Fibroblast of skin of abdomen (primary cell): ENCODE measurements around the gene H2BK1.
A peak's percentile ranks its signal among the peaks of the same experiment; 100 is the strongest.

Source experiments
- DNase-seq: peaks from one replicate; pipeline ENCODE4 v3.0.0-alpha.2; 2013

H2BK1 gene

DNA sequence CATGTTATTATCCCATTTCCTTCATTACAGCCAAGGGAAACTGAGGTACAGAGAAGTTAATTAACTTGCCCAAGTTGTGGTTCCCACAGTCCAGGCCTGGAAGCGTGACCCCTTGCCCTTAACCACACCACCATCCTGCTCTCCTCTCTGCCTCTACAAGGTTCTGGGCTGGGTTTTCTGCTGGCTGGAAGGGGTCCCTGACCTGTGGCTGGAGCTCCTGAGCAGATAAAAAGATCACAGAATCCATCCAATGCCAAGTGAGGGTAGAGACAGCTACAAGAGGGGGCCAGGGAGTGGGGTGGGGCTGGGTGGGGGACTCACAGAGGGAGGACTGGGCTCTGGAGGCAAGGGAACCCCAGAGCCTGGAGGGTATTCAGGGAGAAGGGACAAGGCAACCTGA, 33.0 kb downstream of the H2BK1 start:
- DNase-seq = no peak

DNA sequence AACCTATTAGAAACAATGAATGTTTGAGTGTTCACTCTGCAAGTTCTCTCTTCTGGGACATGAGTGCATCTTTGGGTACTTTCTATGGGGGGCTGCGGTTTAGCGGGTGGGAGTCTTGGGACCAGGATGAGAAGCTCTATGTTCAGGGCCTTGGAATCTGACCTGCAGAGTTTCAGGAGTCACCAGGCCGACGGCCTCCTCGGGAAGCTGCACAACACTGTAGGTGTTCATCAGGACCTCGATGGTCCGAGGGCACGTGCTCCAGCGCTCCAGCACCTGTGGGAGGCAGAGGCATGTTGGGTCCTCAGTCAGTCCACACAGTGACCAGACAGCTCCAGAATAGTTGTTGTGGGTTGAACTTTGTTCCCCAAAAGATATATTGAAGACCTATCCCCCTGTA, 33.9 kb downstream of the H2BK1 start:
- DNase-seq = no peak

DNA sequence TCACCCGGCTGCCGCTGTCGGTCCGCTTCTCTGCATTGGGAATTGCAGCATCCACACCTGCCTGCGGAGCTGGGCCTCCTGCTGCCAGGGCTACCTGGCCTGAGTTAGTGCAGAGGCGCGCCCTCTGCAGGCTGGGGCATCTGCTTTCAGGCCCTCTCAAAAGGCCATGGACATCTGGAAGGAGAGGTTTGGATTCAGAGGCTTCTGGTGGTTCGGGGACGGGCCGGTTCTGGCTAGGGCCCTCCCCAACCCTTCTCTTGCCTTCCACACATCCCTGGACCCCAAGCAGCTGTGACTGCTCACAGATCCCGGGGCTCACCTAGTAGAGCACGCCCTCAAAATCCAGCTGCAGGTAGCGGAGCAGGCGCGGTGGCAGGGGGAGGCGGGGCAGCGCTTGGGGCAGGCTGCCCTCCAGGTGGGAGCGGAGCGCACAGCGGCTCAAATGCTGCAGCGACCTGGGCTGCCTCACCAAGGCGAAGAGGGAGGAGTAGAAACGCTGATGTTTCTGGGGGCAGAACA, 34.4 kb downstream of the H2BK1 start:
- no peak for DNase-seq

DNA sequence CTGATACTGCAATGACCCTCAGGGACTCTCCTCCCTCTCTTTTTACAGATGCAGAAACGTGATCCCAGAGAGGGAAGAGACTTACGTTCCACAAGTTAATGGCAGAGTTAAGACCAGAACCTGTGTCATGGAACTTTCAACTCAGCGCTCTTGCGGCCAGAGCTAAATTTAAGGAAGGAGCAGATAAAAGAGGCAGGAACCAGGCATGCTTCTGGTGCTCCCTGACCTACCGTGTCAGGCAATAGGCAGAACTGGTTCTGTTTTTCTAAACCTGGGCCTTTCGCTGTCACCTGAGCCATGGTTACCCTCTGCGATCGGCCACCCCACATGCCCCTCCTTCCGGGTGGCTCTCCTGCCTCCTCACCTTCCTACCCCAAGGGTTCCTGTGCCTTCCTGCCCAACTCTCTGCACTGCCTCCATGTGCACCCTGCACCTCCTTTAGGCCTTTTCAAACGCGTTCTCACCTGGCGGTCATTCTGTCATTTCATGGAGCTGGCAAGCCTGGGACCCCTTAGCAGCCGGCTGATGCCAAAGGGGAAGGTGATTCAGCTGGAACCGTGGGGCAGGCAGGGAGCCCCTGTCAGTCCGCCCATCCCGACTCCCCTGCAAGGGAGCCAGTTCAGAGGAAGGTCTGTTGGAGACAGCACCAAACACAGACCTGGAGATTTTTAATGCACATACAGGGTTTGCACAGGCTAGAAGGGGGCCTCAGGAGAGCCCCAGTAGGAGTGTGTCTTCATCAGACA, 35.1 kb downstream of the H2BK1 start:
- DNase-seq = no peak

DNA sequence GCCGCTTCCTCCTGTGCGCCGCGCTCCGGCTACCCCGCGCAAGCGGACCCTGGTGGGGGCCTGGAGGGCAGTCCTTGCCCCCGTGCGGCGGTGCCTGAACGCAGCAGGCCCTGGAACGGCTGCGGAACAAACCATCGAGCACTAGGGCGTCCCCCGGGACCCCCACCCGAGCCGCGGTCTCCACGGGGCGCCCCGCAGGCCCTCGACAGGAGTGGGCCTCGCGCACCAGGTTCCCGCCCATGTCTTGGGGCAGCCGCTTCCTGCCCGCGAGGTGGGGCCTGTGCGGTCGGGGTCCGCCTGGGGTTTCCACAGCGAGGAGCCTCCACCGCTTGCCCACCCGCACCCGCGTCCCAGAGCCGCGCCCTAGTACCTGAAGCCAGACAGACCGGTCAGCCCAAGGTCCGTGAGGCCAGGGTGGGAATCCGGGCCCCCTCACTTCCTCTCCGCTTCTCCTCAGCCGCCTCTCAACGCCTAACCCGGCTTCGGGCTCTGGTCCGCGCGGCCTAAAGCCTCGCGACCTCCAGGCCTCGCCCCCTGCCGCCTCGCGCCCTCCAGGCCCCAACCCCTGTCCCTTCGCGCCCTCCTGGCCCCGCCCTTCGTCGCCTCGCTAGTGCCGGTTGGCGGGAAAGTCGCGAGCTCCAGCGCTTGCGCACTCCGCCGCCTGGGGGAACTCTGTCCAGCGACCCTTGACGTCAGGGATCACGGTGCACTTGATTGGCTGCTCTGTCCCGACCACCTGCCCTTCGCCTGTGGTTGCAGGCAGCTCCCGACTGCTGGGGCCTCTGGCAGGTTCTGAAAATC, 35.8 kb downstream of the H2BK1 start:
- DNase-seq = no peak

DNA sequence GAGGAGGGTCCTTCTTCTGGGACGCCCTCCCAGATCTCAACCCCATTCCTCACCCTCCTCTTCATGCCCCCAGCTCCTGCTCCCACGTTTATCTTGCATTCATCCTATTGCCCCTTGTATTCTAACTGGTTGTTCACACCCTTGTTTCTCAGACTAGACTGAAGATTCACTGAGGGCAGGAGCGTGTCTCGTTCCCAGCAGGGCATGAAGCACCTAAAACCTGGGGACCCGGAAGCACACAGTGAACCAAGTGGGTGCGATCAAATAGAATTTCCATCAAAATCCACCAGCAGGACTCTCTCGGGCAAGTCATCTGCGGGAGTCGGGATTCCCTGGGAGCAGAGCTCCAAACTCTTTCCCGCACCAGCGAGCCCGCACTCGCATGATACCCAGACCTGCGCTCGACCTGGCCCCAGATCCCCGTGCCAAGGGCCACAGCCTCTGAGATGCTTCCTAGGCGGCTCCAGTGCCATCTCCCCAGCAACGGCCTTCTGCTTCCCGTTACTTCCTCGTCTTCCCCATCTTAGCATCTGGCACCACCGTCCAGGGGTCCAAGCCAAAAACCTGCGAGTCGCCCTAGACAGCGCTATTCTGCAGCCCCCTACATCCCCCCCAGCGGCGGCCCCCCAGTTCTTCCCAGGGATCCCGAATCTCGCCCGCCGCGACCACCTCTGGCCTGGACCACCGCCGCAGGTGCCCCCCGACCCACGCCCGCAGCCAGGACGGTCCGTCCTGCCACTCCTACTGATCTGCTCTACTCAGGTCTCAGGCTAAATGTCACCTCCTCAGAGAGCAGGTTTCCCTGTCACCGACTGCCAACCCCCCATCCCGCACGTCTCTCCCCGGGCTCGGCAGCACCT, 36.7 kb downstream of the H2BK1 start:
- no peak for DNase-seq

DNA sequence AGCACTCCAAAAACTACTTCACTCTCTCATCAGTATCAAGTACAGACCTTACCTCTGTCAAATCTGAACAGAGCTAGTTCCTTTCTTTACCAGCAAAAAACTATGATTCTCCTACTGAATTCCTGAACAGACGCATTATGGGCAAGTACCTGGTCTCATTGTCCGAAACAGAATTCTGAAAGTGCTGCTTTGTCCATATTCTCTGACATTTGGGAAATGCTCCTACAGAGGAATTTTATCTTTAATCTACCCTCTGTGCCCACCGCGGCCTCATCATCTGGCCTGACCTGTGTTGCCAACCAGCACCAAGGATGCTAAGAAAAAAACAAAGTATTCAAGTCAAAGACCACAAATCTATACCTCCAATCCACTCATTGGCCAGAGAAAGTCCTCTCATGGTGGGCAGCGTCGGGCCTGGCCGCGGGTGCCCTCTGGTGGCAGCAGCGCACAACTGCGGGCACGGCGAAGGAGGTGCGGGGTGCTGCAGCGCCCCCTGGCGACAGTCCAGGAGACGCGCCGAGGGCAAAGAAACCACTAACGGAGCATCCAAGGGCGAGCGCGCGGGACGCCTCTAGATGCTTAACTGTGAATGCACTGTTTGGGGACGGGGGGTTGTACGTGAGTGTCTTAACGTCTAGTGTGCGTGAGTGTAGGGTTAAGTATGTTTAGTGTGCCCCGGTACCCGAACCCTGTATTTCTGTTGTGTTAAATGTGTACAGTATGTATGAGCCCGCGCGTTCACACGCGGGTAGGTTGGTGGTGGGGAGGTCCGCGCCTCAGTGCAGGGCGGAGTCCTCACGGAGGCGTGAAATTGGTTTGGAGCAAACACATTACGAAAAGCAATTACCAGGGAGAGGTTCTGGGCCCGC, 37.8 kb downstream of the H2BK1 start:
- DNase-seq = peak; percentile 58

DNA sequence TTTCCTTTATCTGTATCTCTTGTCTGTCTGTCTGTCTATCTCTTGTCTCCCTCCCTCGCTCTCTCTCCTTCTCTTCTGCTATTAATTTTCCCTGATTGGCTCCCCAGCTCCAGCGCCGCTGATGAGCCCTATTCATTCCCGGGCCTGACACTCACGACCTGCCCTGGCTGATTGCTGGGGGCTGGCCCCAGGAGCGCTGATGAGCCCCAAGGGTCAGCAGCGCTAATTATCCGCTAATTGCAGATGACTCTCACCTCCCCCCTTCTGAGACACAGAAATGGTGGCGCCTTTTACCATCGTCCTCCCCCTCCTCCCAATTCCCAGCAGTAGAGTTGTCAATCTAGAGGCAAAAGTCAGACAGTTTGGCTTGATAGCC, 41.5 kb downstream of the H2BK1 start:
- no peak for DNase-seq

DNA sequence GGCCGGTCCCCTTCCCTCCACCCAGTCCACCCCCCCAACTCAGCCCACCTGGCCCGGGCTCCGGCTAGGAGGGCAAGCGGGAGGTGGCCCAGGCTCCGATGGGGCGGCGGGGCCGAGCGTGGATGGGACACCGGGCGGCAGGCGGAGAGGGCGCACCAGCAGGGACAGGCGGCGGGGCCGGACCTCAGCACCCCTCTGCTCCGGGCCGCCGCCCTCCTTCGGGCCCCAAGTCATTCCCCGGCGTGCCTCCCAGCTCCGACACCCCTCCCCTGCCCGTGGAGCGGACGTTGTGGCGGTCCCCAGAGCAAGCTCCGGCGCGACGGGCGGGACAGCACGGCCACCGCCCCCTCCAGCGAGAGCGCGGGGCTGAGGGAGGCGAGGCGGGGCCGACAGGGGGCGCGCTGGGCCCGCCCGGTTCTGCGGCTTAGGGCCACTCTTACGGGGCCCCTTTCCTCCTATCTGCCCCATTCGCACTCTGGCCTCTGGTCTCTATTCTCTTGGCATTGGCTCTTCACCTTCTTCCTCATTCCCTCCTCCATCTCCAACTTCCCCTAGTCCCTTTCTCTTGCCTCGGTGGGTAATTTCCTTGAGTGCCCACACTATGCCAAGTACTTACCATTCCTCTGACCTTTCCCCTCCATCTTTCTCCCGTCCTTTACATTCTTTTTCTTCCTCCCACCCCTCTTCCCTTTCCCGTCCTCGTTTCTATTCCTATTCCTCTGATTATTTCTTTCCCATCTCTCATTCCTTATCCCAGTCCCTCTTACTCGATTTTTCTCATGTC, 42.1 kb downstream of the H2BK1 start:
- DNase-seq = no peak

DNA sequence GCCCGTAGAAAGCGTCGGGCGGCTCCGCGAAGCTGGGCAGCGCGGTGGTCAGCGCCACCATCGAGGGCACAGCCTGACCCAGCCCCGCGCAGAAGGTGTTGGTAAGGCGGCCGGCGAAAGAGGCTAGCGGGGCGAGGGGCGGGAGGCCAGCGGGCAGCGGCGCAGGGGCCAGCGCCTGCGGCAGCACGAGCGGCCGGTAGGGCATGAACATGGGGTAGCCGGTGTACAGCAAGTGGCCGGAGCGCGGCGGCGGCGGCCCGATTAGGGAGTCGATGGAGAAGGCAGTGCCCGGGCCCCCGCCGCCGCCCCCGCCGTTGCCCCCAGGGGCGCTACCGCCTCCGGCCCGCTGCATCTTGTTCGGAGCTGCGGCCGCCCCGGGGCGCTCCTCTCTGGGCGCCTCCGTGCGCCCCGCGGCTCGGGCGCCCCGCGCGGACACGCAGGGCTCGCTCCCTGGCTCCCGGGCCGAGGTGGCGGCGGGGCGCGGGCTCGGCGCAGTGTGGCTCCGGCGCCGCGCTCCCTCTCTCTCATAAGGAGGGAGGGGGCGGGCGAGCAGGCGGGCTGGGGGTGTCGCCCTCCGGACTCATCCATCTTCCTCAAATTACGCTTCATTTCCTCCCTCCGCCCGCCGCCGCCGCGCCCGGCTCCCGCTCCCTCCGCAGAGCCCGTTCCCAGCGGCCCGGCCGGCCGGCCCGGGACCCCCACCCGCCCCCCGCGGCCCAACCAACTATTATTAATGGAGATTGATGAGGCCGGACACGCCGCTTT, 42.9 kb downstream of the H2BK1 start, which contains the start of gene GBX1:
Gene GBX1 (minus strand): TSS at position 498 of the 765 bp plus-strand sequence. CDS start 146 bp downstream, at position 352.
- DNase-seq = peak; percentile 8

DNA sequence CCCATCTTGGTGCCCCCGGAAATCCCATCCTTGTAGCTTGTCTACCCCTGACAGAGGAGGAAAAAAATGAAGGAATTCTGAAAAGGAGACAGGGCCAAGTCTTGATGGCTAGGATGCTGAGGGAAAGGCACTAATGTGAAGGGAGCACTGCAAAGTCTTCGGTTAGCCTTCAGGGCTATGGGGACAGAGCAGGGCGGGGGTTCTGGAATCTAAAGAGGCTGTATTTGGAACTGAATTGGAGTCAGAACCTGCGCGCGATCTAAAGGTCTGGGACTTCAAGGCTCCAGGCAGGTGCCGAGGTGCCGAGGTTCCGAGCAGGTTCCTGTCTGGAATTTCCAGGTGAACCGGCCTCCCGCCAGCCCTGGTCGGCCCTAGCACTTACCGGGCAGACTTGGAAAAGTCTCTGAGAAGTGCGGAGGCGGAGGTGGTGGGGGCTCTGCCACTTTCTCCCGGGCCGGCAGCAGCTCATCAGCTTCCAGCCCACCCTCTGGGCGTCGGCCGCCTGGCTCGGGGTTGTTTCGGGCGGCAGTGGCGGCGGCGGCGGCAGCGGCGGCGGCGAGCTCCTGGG, 43.6 kb downstream of the H2BK1 start:
- DNase-seq = no peak

DNA sequence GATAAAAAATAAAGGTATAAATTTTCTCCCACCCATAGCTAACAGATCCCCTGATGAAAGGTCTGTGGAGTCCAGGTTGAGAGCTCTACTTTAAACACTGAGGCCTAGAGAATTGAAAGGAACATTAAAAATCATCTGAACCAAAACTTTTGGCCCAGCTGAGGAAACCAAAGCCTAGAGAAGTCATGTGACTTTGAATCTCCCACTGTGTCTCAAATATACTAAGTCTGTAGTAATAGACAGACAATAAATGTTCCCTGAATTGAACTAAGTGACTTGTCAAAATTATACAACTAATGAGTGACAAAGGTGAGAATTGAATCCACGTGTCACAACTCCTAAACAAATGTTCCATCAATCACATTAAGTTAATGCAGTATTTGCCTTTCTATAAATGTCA, 48.5 kb downstream of the H2BK1 start:
- DNase-seq = no peak
